Measurements from ENCODE around the gene HMMR. TPM values are rescaled to one million over a fixed set of nuclear protein-coding genes. Genes with fewer than 3 reads are reported as not detected.
A peak's percentile ranks its signal among the peaks of the same experiment; 100 is the strongest.

HMMR gene
- total RNA-seq, 1 donor from 2014 or later = 19.5 TPM

- no peak for TF ChIP-seq CTCF (conservative IDR thresholded peaks at IDR 0.05; ENCODE audit: low read depth, low read length)
- H3K4me3 ChIP-seq (ENCODE audit: low read depth, low read length) = no peak overlapping the region
- no peak for DNase-seq (ENCODE audit: low read depth)
These were observed 35.9 kb downstream of the HMMR start for GRCh38 chr5:163496286-163496685.

DNA sequence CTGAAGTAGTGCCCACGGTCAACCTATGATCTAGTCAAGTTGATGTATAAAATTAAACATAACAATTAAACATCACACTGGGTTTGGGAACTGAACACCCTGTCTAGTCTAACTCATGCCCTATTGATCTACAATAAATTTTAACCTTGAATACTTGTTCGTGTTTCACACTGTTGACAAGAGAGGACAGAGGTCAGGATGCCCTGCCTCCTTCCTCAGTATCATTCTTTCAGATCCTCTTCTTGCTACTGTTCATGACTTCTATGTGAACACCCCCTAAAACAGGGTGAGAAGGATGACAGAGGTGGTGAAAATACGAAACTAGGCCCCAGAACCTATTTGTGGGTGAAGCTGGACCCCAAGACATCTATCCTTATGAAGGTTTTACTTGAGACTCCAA lies 36.9 kb downstream of the HMMR start:
- no peak for TF ChIP-seq CTCF (conservative IDR thresholded peaks at IDR 0.05; ENCODE audit: low read depth, low read length)
- H3K4me3 ChIP-seq (ENCODE audit: low read depth, low read length) = no peak overlapping the region
- DNase-seq (ENCODE audit: low read depth) = no peak

GRCh38 chr5:163498886-163499285 lies 38.5 kb downstream of the HMMR start:
- DNase-seq (ENCODE audit: low read depth) = no peak
- no peak for TF ChIP-seq CTCF (conservative IDR thresholded peaks at IDR 0.05; ENCODE audit: low read depth, low read length)
- H3K4me3 ChIP-seq (ENCODE audit: low read depth, low read length) = no peak overlapping the region

DNA sequence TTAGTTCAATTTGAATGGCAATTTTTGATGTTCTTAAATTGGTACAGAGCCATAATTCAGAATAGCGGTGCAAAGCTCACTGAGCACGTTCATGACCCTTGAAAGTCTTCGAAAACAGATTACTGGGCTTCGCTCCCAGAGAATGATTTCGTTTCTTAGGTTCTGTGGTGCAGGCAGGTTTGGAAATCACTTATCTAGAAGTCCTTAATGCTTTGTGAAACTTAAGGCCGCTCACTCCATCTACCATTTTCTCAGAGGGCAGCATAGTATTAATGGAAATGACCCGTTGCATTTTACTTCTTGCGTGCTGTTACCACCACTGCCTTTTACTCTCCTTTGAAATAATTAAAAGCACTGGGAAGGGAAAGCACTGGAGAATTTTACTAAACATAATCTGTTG lies 42.1 kb downstream of the HMMR start:
- DNase-seq (ENCODE audit: low read depth) = no peak
- peak overlapping the region; percentile 69 for H3K4me3 ChIP-seq (ENCODE audit: low read depth, low read length)
- TF ChIP-seq CTCF (conservative IDR thresholded peaks at IDR 0.05; ENCODE audit: low read depth, low read length) = no peak

DNA sequence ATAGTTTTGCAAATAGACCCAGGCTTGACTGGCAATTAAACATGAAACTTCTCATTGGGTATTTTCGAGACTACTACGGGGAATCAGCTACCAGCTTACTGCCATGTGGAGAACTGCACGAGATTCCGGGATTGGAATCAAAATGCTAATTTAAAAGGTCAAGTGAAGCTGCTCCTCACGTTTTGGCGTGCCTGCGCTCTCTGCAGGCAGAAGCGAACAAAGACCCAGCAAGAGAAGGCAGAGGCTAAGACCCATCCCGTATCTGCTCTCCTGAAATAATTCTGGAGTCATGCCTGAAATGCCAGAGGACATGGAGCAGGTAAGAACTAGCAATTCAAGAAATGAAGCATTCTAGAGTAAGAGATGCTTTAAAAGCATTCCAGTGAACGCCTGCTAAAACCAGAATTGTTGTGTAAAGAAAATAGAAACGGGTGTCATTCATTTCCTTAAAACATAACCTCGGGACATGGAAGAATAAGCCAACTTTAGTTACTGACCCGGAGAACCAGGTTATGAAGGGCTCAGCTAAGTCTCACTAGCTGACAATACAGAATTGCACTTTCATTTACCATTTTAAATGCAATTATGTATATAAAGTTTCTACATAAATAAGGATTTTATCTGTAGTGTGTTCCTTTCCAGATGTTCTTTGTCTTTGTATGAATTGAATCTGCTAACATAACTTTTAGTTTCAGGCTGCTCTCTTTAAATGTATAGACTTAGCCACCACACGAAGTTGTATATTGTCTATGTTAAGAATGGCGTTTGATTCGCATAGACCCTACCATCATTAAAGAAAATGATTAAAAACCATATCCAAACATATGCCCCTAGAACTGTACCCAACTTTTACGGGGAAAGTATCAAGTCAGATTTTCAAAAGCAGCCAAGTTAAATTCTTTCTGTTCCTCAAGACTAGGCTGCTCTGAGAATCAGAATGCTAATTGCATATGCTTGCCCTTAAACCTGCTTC lies 43.0 kb downstream of the HMMR start:
- peak; percentile 58 for TF ChIP-seq CTCF (conservative IDR thresholded peaks at IDR 0.05; ENCODE audit: low read depth, low read length)
- peak overlapping the region; percentile 69 for H3K4me3 ChIP-seq (ENCODE audit: low read depth, low read length)
- DNase-seq (ENCODE audit: low read depth) = no peak

- no peak for TF ChIP-seq CTCF (conservative IDR thresholded peaks at IDR 0.05; ENCODE audit: low read depth, low read length)
- DNase-seq (ENCODE audit: low read depth) = peak; percentile 37
- peak overlapping the region; percentile 69 for H3K4me3 ChIP-seq (ENCODE audit: low read depth, low read length)
These were observed 43.9 kb downstream of the HMMR start for GRCh38 chr5:163504079-163504931.
